K562 (cell line): Measurements from ENCODE around the gene NADSYN1. TPM values are rescaled to one million over a fixed set of nuclear protein-coding genes. Genes with fewer than 3 reads are reported as not detected.

ENCODE experiments used
- ATAC-seq: fragments of 200-7000 bp; cut with Tn5 transposase; 3 replicates; pipeline ENCODE4 v1.9.1; 2020; ENCODE audit warnings: moderate library complexity
- BruUV-seq: library from RNA; stranded (reverse); fragments of 400-500 nt; replicated peaks from 2 replicates; lab custom pipeline; 2021; lab: Mats Ljungman, UMichigan
- CTCF ChIA-PET: fragments of 300-600 bp; formaldehyde crosslinking; extraction: SDS; loops from one replicate; lab custom pipeline; 2021; ENCODE audit warnings: low intra/inter-chr PET ratio; lab: Yijun Ruan, JAX
- POLR2A ChIA-PET: fragments of 300-600, 350-650 bp; sonication (Branson Sonifier 250); formaldehyde crosslinking; extraction: SDS; loops from one replicate; lab custom pipeline; 2021; ENCODE audit warnings: antibody characterized with exemption, inconsistent platforms; lab: Yijun Ruan, JAX
- DNase-seq, 4 experiments: peaks; one replicate each; pipeline versions ENCODE4 v3.0.0 to v3.0.0-alpha.2; 2011 to 2018; ENCODE audit warnings: low spot score in 3 of 4, mixed read lengths in 3 of 4; ENCODE audit errors: extremely low read depth in 1 of 4
- FAIRE-seq: peaks from 2 replicates; lab custom pipeline; 2011; peaks lifted over from hg19 to GRCh38; lab: Jason Lieb, UNC
- H2AFZ ChIP-seq: 2 replicates; pipeline ENCODE4 v1.6.0; 2011; ENCODE audit warnings: low read depth, low read length, control low read depth, inconsistent platforms
- H3K27ac ChIP-seq: fragments of 200-600 bp; 3 replicates; pipeline ENCODE4 v1.8.0; 2011; ENCODE audit warnings: low read depth, mild to moderate bottlenecking, control low read depth, inconsistent platforms, low read length, moderate library complexity, mixed read lengths; ENCODE audit errors: extremely low read depth
- H3K27me3 ChIP-seq, 2 experiments: fragments of 300-600 bp in 1 of 2; 2 replicates in 1 of 2; 3 replicates in 1 of 2; pipeline versions ENCODE4 v1.6.0 to v1.8.0; 2011; ENCODE audit warnings: inconsistent platforms in 2 of 2, low read length in 2 of 2, mild to moderate bottlenecking in 1 of 2, mixed read lengths in 1 of 2, moderate library complexity in 1 of 2; ENCODE audit not compliant: control insufficient read depth in 2 of 2, insufficient read depth in 2 of 2
- H3K36me3 ChIP-seq: fragments of 300-600 bp; 3 replicates; pipeline ENCODE4 v1.8.0; 2011; ENCODE audit warnings: mild to moderate bottlenecking, low read length, inconsistent platforms; ENCODE audit not compliant: control insufficient read depth, insufficient read depth
- H3K4me1 ChIP-seq, 2 experiments: fragments of 200-600 bp in 1 of 2; replicated peaks in 1 of 2; 2 replicates in 1 of 2; 3 replicates in 1 of 2; pipeline versions ENCODE4 v1.5.1 to v1.8.0; 2011; ENCODE audit warnings: inconsistent platforms in 2 of 2, low read length in 2 of 2, mild to moderate bottlenecking in 1 of 2, mixed read lengths in 1 of 2, moderate library complexity in 1 of 2; ENCODE audit not compliant: control insufficient read depth in 2 of 2, insufficient read depth in 2 of 2
- H3K4me2 ChIP-seq: 2 replicates; pipeline ENCODE4 v1.6.1; 2011; ENCODE audit warnings: low read length, control low read depth, inconsistent platforms, mixed read lengths; ENCODE audit not compliant: insufficient read depth
- H3K4me3 ChIP-seq: fragments of 200-600 bp; sonication (generic), shearing (Covaris generic); 2 replicates; pipeline ENCODE4 v1.5.1; 2016; ENCODE audit warnings: control low read depth, inconsistent platforms
- H3K79me2 ChIP-seq: fragments of 200-600 bp; 3 replicates; pipeline ENCODE4 v1.8.0; 2011; ENCODE audit warnings: low read length, inconsistent platforms; ENCODE audit not compliant: control insufficient read depth, insufficient read depth
- H3K9ac ChIP-seq, 2 experiments: 2 replicates each; pipeline versions ENCODE4 v1.6.0 to v1.6.1; 2011; ENCODE audit warnings: low read depth in 2 of 2, low read length in 2 of 2, control low read depth in 1 of 2, inconsistent platforms in 1 of 2, mild to moderate bottlenecking in 1 of 2, mixed read lengths in 1 of 2; ENCODE audit not compliant: insufficient read depth in 1 of 2
- H3K9me1 ChIP-seq: one replicate; pipeline ENCODE4 v1.6.0; 2011; ENCODE audit warnings: inconsistent platforms, mild to moderate bottlenecking, low read length, moderate library complexity; ENCODE audit not compliant: control insufficient read depth, insufficient read depth
- H3K9me3 ChIP-seq: replicated peaks from 2 replicates; pipeline ENCODE4 v1.5.1; 2011; ENCODE audit warnings: low read depth, low read length, inconsistent platforms; ENCODE audit not compliant: control insufficient read depth, insufficient read depth
- H4K20me1 ChIP-seq: replicated peaks from 2 replicates; pipeline ENCODE4 v1.6.1; 2011; ENCODE audit warnings: low read length, inconsistent platforms, mixed read lengths; ENCODE audit not compliant: control insufficient read depth, insufficient read depth
- DNMT1 ChIP-seq: fragments of 450-650 bp; IDR thresholded peaks from 2 replicates; pipeline ENCODE4 v1.6.1; 2016; ENCODE audit warnings: antibody characterized with exemption, mild to moderate bottlenecking
- ETS2 ChIP-seq: IDR thresholded peaks from 2 replicates; pipeline ENCODE4 v1.6.1; 2016; ENCODE audit warnings: borderline replicate concordance, missing genetic modification characterization, mild to moderate bottlenecking, moderate library complexity, missing compliant biosample characterization; ENCODE audit not compliant: poor library complexity, severe bottlenecking
- GABPA ChIP-seq: fragments of 200-800 bp; sonication (Bioruptor generic); conservative IDR thresholded peaks from 2 replicates; pipeline ENCODE4 v1.6.1; 2016; ENCODE audit warnings: low read depth, missing genetic modification characterization, missing compliant biosample characterization
- IRF2 ChIP-seq: sonication (generic); formaldehyde crosslinking; IDR thresholded peaks from 2 replicates; pipeline ENCODE4 v1.8.1; 2022; ENCODE audit warnings: mild to moderate bottlenecking, missing genetic modification reagents
- NCOR1 ChIP-seq: fragments of 450-650 bp; IDR thresholded peaks from 2 replicates; pipeline ENCODE4 v1.6.1; 2016; ENCODE audit warnings: mild to moderate bottlenecking, moderate library complexity
- PTRF ChIP-seq: fragments of 450-650 bp; IDR thresholded peaks from 2 replicates; pipeline ENCODE4 v1.6.1; 2016; ENCODE audit warnings: mild to moderate bottlenecking, missing genetic modification characterization, missing compliant biosample characterization
- SRSF7 ChIP-seq: fragments of 200-400 bp; formaldehyde crosslinking; optimal IDR thresholded peaks from 2 replicates; pipeline ENCODE3; 2017; ENCODE audit warnings: mild to moderate bottlenecking, low read depth, low read length
- TEAD2 ChIP-seq: fragments of 450-650 bp; IDR thresholded peaks from 2 replicates; pipeline ENCODE4 v1.6.1; 2016; ENCODE audit warnings: missing genetic modification characterization, control low read depth, missing compliant biosample characterization
- TSC22D4 ChIP-seq: fragments of 450-650 bp; IDR thresholded peaks from 2 replicates; pipeline ENCODE4 v1.6.1; 2016; ENCODE audit warnings: missing genetic modification characterization, missing biosample characterization, control low read depth
- WGBS: fragments of 100-300 bp; shearing (Covaris generic); methylation state at CpG from one replicate; pipeline ENCODE4 v1.1.6; 2016; ENCODE audit warnings: low coverage, mixed read lengths; ENCODE audit not compliant: insufficient coverage; ENCODE audit errors: missing lambda C conversion rate; 5-methylcytosine and 5-hydroxymethylcytosine counted together
- in situ Hi-C: fragments of 300-500 bp; cut with MboI; formaldehyde crosslinking; loops from 4 replicates; pipeline ENCODE4 v1.15.0; 2018; ENCODE audit warnings: inconsistent platforms, mixed read lengths
- intact Hi-C: fragments of 100-400 bp; cut with micrococcal nuclease; formaldehyde crosslinking; loops from 2 replicates; pipeline ENCODE4 v1.14.2; 2022
- polyA plus RNA-seq, 8 experiments: library from polyadenylated mRNA; depleted of rRNA in 4 of 8; stranded (reverse) in 5 of 8; unstranded in 3 of 8; fragments of >200 nt; fragmentation: Nextera tagmentation in 2 of 8; fragmentation: Illumina TruSeq in 1 of 8; extraction: Ambion mirVana in 2 of 8; extraction: Trizol in 1 of 8; gene quantifications; 2 replicates each; pipeline versions ENCODE4 v1.2.1 to v1.2.3, GENCODE V29; 2011 to 2014; ENCODE audit warnings: inconsistent platforms in 1 of 8, missing spikeins in 1 of 8
- total RNA-seq, 7 experiments: library from RNA; depleted of rRNA in 6 of 7; stranded (reverse); fragments of >200 nt in 6 of 7; fragmentation: Illumina TruSeq in 2 of 7; extraction: Trizol in 2 of 7; gene quantifications; 2 replicates each; pipeline versions ENCODE4 v1.2.1 to v1.2.3, GENCODE V29; 2011 to 2021; ENCODE audit warnings: low replicate concordance in 1 of 7
- TF ChIP-seq, protein P1 (sequence below): sonication (generic); formaldehyde crosslinking; IDR thresholded peaks from 2 replicates; pipeline ENCODE4 v1.8.1; 2023; ENCODE audit warnings: mild to moderate bottlenecking, missing genetic modification reagents
- TF ChIP-seq, protein P2 (sequence below): fragments of 250-450 bp; sonication (Bioruptor Pico); IDR thresholded peaks from 2 replicates; pipeline ENCODE4 v1.8.0; 2021; ENCODE audit warnings: borderline replicate concordance, mild to moderate bottlenecking, moderate library complexity; ENCODE audit not compliant: poor library complexity, severe bottlenecking
- TF ChIP-seq, protein P3 (sequence below), 2 experiments: fragments of 450-650 bp in 1 of 2; sonication (generic) in 1 of 2; formaldehyde crosslinking in 1 of 2; IDR thresholded peaks in 1 of 2; conservative IDR thresholded peaks in 1 of 2; 2 replicates each; pipeline versions ENCODE4 v1.6.1 to v1.8.1; 2016 to 2023; ENCODE audit warnings: mild to moderate bottlenecking in 2 of 2, moderate library complexity in 2 of 2, inconsistent platforms in 1 of 2, missing genetic modification reagents in 1 of 2
- TF ChIP-seq, protein P4 (sequence below): fragments of 250-450 bp; sonication (Bioruptor Pico); IDR thresholded peaks from 2 replicates; pipeline ENCODE4 v1.4.0; 2020

Gene NADSYN1
- total and polyA plus RNA-seq, 9 of the 15 experiments (the other 6 are each of a cell fraction or from before 2014, with no cell fraction given) = 12.7 to 57.3 (median 42.1) TPM

DNA sequence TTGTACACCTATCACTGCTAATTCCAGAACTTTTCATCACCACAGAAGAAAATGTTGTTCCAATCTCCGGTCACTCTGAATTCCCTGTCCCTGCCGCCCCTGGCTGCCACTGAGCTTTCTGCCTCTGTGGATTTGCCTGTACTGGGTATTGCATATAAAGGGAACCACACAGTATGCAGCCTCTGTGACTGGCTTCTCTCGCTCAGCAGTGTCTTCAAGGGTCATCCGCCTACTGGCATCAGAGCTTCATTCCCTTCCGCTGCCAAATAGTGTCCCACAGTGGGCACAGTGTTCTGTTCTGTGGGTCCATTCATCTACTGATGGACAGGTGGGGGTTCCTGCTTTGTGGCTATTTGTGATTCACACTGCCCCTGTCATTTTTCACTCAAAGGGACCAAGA is 10.1 kb upstream of the NADSYN1 start:
- ATAC-seq (no peak), DNase-seq (no peak), FAIRE-seq (no peak)
- 0 out of 2 replicates have a peak, but pooled peaks cover 3% of the 10 kb centered on the region for H3K9me3 ChIP-seq
- H3K4me3 ChIP-seq = no peak overlapping the region
- no peak overlapping the region for H3K9ac ChIP-seq
- peaks cover 96% of the 10 kb centered on the region for H3K36me3 ChIP-seq
- ChIA-PET CTCF (no interaction called here), POLR2A (interaction anchor here (1.0 to 1.6 kb wide), 2 partner anchors 9 kb away, joined by 5 to 12 read pairs; no protein-coding TSS in a partner anchor)
- H3K4me1 ChIP-seq = peaks cover 4 to 9% of the 10 kb centered on the region in 2 experiments; a peak in 4 of 5 replicates
- peaks cover 19% of the 10 kb centered on the region; the same call in 1 of the 2 replicates for H4K20me1 ChIP-seq
- intact Hi-C loops (loop anchor here (10.0 kb wide), 1 partner anchor 92 kb away; the partner anchor contains the start of gene KRTAP5-8), in situ Hi-C loops (no loop called here)
- no peak overlapping the region for H2AFZ ChIP-seq
- H3K79me2 ChIP-seq = peaks cover 32% of the 10 kb centered on the region
- H3K27me3 ChIP-seq = no peaks in the 10 kb centered on the region
- H3K4me2 ChIP-seq = no peak overlapping the region
- no TSS peak for BruUV-seq
- peaks cover 3% of the 10 kb centered on the region for H3K9me1 ChIP-seq
- 100% methylated on average over 4 of the region's 5 CpGs for WGBS
- no peak overlapping the region for H3K27ac ChIP-seq
- TF ChIP-seq TEAD2 (tag) (no peak), TSC22D4 (tag) (no peak), NCOR1 (no peak), ETS2 (no peak), SRSF7 (no peak), GABPA (no peak), DNMT1 (no peak), PTRF (no peak), IRF2 (CRISPR knock-in tag) (no peak)
- TF ChIP-seq, protein P1, sequence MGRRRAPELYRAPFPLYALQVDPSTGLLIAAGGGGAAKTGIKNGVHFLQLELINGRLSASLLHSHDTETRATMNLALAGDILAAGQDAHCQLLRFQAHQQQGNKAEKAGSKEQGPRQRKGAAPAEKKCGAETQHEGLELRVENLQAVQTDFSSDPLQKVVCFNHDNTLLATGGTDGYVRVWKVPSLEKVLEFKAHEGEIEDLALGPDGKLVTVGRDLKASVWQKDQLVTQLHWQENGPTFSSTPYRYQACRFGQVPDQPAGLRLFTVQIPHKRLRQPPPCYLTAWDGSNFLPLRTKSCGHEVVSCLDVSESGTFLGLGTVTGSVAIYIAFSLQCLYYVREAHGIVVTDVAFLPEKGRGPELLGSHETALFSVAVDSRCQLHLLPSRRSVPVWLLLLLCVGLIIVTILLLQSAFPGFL (CRISPR knock-in tag) = no peak
- TF ChIP-seq, protein P2, sequence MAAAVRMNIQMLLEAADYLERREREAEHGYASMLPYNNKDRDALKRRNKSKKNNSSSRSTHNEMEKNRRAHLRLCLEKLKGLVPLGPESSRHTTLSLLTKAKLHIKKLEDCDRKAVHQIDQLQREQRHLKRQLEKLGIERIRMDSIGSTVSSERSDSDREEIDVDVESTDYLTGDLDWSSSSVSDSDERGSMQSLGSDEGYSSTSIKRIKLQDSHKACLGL = no peak
- TF ChIP-seq, protein P3, sequence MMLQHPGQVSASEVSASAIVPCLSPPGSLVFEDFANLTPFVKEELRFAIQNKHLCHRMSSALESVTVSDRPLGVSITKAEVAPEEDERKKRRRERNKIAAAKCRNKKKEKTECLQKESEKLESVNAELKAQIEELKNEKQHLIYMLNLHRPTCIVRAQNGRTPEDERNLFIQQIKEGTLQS (IDR thresholded peaks at IDR 0.05) = no peak
- TF ChIP-seq, protein P3 (CRISPR knock-in tag; conservative IDR thresholded peaks at IDR 0.05) = no peak
- TF ChIP-seq, protein P4, sequence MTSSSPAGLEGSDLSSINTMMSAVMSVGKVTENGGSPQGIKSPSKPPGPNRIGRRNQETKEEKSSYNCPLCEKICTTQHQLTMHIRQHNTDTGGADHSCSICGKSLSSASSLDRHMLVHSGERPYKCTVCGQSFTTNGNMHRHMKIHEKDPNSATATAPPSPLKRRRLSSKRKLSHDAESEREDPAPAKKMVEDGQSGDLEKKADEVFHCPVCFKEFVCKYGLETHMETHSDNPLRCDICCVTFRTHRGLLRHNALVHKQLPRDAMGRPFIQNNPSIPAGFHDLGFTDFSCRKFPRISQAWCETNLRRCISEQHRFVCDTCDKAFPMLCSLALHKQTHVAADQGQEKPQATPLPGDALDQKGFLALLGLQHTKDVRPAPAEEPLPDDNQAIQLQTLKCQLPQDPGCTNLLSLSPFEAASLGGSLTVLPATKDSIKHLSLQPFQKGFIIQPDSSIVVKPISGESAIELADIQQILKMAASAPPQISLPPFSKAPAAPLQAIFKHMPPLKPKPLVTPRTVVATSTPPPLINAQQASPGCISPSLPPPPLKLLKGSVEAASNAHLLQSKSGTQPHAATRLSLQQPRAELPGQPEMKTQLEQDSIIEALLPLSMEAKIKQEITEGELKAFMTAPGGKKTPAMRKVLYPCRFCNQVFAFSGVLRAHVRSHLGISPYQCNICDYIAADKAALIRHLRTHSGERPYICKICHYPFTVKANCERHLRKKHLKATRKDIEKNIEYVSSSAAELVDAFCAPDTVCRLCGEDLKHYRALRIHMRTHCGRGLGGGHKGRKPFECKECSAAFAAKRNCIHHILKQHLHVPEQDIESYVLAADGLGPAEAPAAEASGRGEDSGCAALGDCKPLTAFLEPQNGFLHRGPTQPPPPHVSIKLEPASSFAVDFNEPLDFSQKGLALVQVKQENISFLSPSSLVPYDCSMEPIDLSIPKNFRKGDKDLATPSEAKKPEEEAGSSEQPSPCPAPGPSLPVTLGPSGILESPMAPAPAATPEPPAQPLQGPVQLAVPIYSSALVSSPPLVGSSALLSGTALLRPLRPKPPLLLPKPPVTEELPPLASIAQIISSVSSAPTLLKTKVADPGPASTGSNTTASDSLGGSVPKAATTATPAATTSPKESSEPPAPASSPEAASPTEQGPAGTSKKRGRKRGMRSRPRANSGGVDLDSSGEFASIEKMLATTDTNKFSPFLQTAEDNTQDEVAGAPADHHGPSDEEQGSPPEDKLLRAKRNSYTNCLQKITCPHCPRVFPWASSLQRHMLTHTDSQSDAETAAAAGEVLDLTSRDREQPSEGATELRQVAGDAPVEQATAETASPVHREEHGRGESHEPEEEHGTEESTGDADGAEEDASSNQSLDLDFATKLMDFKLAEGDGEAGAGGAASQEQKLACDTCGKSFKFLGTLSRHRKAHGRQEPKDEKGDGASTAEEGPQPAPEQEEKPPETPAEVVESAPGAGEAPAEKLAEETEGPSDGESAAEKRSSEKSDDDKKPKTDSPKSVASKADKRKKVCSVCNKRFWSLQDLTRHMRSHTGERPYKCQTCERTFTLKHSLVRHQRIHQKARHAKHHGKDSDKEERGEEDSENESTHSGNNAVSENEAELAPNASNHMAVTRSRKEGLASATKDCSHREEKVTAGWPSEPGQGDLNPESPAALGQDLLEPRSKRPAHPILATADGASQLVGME = no peak
